Measurements from ENCODE around the gene MOSMO.

The MOSMO gene

GRCh38 chr16:22053921-22054341 lies 46.0 kb downstream of the MOSMO start:
- DNase-seq: no peak

DNA sequence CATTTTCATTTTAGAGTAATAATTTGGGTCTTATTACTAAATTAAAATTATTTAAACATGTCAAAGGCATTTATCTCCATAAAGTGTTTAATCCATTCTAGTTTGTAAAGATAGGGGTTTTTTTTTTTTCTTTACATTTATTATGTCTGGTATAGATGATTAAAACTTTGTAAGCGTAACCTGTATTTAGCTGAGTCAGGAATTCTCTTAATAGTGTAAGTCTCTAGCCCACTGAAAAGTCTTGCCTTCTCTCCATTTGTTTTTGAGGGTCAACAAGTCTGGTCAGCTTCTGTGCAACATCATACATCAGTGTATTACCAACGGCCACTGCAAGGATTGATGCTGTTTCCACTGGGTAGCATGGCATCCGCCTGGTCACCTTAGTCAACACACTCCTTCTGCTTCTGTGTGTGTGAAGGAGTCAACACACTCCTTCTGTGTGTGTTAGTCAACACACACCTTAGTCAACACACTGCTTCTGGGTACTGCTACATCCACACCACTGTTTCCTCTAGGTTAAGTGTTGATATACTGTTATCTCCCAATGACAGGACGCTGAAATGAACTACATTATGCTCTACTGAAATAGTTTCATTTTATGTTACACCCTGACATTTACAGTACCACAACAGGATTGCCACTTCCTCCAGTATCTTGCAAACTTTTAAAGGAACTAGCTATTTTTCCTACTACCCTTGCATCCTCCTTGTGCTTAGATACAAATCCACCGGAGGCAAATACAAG lies 47.1 kb downstream of the MOSMO start:
- no peak for DNase-seq

DNA sequence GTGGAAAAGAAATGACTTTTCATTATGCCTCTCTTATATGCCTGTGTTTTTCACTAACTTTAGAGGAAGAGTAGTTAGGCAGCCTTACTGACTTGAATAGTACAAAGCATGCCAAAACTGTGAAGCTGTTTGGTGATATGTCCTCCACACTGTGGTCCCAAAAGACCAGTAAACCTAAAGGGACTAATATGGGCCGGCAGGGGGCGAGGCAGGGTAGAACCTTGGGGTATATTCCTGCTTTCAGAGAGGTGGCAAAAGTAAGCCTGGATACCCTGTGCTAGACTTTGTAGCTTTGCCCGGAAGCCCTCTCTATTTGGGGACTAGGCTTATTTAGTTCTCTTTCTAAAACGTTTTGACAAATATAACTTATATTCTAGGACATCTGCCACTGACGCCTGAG lies 48.0 kb downstream of the MOSMO start:
- no peak for DNase-seq

GRCh38 chr16:22063888-22064467 lies 56.1 kb downstream of the MOSMO start:
- DNase-seq: no peak

GRCh38 chr16:22065252-22065651 lies 57.3 kb downstream of the MOSMO start:
- DNase-seq: no peak

- DNase-seq: no peak
Measured at GRCh38 chr16:22070361-22071330, 62.7 kb downstream of the MOSMO start.

- no peak for DNase-seq
Measured at GRCh38 chr16:22071331-22071910, 63.5 kb downstream of the MOSMO start.

- DNase-seq: no peak
Measured at GRCh38 chr16:22073350-22073749, 65.4 kb downstream of the MOSMO start.

DNA sequence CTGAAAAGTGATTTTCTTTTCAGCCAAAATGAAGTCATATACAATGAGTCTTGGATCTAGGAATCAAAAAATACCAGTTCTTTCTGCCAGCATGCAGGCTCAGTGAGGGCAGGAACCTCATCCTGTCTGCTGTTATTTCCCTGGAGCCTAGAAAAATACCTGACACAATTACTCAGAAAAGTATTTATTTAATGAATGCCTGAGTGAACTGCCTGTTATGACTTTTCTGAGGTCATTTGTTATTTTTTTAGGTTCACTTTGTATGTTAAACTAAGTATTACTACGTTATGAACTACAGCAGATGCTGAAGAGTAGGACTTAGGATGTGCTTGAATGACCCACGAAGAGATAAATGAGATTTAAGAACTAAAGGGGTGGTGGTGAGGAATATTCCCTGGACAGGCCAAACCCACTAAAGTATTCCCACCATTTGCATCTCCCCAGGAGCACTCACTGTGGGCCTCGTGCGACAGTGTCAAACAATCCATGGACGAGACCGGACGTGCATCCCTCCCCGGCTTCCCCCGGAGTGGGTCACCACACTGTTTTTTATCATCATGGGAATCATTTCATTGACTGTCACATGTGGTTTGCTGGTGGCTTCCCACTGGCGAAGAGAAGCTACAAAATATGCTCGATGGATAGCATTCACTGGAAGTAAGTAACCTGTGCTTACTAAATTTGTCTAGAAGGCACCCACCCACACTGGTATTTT lies 67.3 kb downstream of the MOSMO start:
- no peak for DNase-seq

DNA sequence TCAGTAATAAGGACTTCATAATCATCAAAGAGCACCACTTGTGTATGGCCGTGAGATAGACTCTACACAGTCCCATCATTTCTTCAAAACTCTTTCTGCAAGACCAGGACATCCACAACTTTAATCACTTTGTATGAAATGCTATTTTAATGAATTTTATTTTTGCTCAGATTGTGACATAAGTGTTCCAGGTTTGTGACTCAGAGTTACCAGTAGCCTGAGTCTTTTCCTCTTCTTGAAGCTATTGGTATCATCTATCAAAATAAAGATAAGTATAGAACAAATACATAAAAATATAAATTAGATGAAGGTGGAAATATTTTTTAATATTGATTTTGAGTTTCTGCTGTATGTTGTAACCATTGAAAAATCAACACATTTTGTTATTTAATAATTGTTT lies 67.9 kb downstream of the MOSMO start:
- DNase-seq: no peak

DNA sequence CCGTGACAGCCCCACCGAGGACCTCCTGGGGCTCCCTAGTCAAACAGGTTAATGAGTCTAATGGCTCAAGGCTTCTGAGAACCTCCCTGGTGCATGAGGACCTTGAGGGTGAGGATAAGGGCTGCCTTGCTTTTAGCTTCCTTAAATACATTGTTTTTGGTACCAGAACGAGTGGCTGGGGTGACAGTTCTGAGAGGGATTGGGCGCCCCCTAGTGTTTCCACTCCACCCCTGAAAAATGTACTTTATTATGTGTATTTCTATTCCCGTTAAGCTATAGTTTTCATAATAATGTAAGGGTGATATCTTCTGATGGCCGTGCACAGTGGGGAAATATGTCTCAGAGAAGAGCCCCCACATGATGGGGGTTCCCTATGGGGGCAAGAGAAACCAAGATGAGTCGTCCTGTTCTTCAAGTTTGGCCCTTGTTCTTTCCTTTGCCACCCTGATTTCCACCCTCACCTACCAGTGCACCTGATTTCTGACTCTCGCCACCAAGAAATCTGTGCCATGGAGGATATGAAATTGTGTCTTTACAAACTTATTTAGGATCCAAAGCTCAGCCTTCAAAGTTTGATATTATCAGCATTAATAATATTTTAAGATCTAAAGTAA lies 69.9 kb downstream of the MOSMO start:
- peak; percentile 67 to 76 for DNase-seq

- DNase-seq: no peak
Measured at GRCh38 chr16:22078656-22079055, 70.7 kb downstream of the MOSMO start.

DNA sequence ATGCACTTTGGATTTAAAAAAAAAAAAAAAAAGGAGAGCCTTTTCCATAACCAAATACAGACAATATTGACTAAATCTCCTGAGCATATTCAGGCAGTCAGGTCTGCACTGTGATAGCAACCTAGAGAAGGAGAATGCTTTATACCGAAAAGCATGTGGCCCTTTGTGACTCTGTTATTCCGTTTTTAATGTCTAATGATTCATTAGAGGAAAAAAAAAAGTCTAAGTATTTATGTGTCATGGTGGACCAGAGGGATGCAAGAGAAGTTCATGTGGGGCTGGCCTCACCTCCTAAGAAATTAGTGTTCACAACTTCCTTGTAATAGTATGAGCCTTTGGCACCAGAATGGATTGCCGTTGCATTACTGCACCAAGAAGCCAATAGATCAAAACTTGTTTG lies 73.1 kb downstream of the MOSMO start:
- peak in 1 of 2 donors; percentile 10 for DNase-seq

DNA sequence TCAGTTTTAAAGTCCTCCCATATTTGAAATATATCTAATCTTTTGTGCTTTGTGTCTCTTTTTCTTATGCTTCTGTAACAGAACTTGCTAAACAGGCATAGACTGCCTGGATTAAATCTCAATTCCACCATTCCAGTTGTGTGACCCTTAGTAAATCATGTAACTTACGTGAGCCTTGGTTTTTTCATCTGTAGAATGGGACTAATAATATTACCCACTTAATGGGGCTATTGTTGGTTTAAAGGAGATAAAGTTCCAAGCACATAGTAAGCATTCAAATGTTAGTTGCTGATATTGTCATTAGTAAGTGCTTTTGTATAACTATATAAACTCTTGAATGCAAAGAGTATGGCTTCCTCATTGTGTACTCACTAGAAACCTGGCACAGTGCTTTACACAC lies 78.5 kb downstream of the MOSMO start:
- DNase-seq: no peak

DNA sequence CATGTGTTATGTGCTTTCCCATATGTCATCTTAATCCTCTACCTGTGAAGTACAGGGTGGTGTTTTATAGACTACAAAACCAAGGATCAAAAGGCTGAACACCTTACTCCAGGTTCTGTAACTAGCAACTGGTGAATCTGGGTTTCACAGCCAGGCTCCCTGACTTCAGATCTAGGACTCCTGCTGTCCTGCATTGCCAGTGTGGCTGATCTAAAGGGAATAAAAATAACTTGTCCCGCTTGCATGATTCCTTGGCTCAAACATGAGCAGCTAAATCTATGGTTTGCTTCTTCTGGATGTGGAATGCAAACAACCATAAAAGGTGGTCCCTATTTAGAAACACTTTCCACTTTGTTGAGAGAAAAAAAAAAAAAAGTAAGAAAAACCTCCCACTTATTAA lies 80.7 kb downstream of the MOSMO start:
- DNase-seq: no peak

GRCh38 chr16:22089910-22090309 lies 82.0 kb downstream of the MOSMO start:
- DNase-seq: no peak

DNA sequence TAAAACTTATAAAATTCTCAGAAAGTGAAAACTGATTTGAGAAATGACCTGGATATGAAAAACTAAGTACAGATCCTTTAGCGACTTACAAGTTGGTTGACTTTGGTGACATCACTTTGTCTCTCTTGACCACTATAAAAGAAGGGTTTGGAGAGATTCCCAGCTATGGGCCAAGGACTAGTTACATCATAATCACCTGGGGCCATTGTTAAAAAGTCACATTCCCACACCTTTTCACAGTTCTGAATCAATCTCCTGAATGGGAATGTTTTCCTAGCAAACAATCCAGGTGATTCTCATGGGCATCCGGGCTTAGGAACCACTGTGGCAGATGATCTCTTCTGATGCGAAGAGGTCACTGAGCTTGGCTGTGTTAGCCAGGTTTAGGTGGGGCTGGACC lies 83.8 kb downstream of the MOSMO start:
- no peak for DNase-seq

DNA sequence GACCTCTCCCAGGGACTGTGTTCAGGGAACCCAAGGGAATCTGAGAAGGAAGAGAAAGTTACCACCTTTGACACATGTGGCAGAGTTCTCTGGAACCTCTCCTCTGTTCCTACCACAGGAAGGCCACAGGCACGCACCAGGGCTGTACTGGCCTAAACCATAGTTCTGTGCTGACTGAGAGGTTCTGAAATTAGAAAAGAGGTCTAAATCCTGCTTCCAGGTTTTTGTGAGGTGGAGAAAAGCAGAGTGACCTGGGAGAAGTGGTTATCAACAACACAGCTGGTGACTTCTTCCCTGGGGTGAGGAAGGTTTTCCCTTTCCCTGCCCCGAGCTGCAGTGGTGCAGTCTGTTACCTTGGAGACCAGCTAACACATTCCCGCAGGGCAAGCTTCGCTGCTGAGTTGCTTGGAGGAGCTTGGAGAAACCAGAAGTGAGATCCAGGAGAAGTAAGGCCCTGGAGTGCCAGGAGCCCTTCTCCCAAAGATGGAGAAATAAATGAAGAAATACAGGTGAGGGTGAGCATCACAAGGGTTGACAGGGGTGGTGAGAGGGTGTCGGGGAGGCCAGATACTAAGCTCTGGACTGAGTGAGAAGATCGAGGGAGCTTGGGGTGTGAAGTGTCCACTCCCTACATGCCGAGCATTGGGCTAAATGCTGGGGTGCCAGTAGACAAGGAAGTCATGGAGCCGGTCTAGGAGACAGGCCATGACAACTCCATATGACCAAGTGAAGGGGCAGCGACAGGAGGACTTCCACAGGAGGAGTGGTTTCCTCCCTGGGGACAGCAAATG lies 84.4 kb downstream of the MOSMO start, which contains the start of gene VWA3A:
Gene VWA3A, plus strand, starts transcription at position 399 of the 791 bp plus-strand sequence. Its CDS starts 97 bp downstream, at position 496.
- DNase-seq: no peak

DNA sequence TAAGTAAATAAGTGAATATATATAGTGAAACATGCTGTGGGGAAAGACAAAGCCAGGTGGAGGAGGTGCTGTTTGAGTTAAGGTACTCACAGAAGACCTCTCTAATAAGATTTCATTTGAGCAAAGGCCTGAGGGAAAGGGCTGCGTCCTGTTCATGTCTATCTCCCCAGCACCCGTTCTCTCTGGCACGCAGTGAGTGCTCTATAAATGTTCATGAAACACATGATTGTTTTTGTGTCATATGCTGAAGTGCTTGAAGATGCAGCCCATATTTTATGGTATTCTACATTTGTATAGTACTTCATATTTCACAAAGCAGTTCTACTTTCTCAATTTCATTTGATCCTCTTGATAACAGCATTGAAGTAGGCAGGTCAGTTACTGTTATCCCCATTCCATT lies 85.4 kb downstream of the MOSMO start:
- DNase-seq: no peak

GRCh38 chr16:22093996-22094395 lies 86.1 kb downstream of the MOSMO start:
- no peak for DNase-seq
